DOHH2 (cell line): ENCODE results near the gene SNAPC1.
A peak's percentile ranks its signal among the peaks of the same experiment; 100 is the strongest.
"Not testable (repeated sequence)": the region's sequence is repeated elsewhere in the genome, so short reads cannot be mapped to it uniquely, and the experiment has no call there.

Experiments used
- H3F3A ChIP-seq: fragments of 200-600 bp; sonication (generic), shearing (Covaris generic); 2 replicates; pipeline ENCODE4 v1.6.0; 2016; ENCODE audit warnings: antibody characterized with exemption, mild to moderate bottlenecking; ENCODE audit not compliant: control insufficient read depth, insufficient read depth
- H3K27ac ChIP-seq: fragments of 200-600 bp; sonication (generic); 2 replicates; pipeline ENCODE4 v1.5.1; 2014; ENCODE audit warnings: low read depth, mild to moderate bottlenecking, low read length, moderate library complexity
- H3K27me3 ChIP-seq: fragments of 200-600 bp; sonication (generic); 2 replicates; pipeline ENCODE4 v1.6.1; 2014; ENCODE audit warnings: mild to moderate bottlenecking, low read length, mixed read lengths; ENCODE audit not compliant: control insufficient read depth
- H3K36me3 ChIP-seq: fragments of 200-600 bp; sonication (generic); 2 replicates; pipeline ENCODE4 v1.6.1; 2014; ENCODE audit warnings: mild to moderate bottlenecking, low read length, moderate library complexity, mixed read lengths; ENCODE audit not compliant: control insufficient read depth
- H3K4me1 ChIP-seq: fragments of 200-600 bp; sonication (generic); 2 replicates; pipeline ENCODE4 v1.6.1; 2014; ENCODE audit warnings: mild to moderate bottlenecking, low read length, mixed read lengths; ENCODE audit not compliant: control insufficient read depth
- H3K4me2 ChIP-seq: fragments of 200-600 bp; sonication (generic); 2 replicates; pipeline ENCODE4 v1.6.0; 2014; ENCODE audit warnings: mild to moderate bottlenecking, low read length, moderate library complexity
- H3K4me3 ChIP-seq: fragments of 200-600 bp; sonication (generic); 2 replicates; pipeline ENCODE4 v1.5.1; 2014; ENCODE audit warnings: mild to moderate bottlenecking, low read length, mixed read lengths
- H3K79me2 ChIP-seq: fragments of 200-600 bp; sonication (generic); 2 replicates; pipeline ENCODE4 v1.6.1; 2014; ENCODE audit warnings: mild to moderate bottlenecking, low read length, mixed read lengths; ENCODE audit not compliant: control insufficient read depth
- H3K9me2 ChIP-seq: fragments of 200-600 bp; sonication (generic); replicated peaks from 2 replicates; pipeline ENCODE4 v1.6.1; 2014; ENCODE audit warnings: mild to moderate bottlenecking, low read length, mixed read lengths; ENCODE audit not compliant: control insufficient read depth
- H3K9me3 ChIP-seq: fragments of 200-600 bp; sonication (generic); 2 replicates; pipeline ENCODE4 v1.6.1; 2014; ENCODE audit warnings: antibody characterized with exemption, low read length, mixed read lengths; ENCODE audit not compliant: control insufficient read depth, insufficient read depth
- H4K20me1 ChIP-seq: fragments of 200-600 bp; sonication (generic); 2 replicates; pipeline ENCODE4 v1.6.0; 2014; ENCODE audit warnings: low read depth, mild to moderate bottlenecking, antibody characterized with exemption, low read length, moderate library complexity; ENCODE audit not compliant: control insufficient read depth, insufficient read depth
- EZH2phosphoT487 ChIP-seq: fragments of 200-600 bp; sonication (generic); IDR thresholded peaks from 2 replicates; pipeline ENCODE4 v1.6.1; 2017; ENCODE audit warnings: borderline replicate concordance, mild to moderate bottlenecking, antibody characterized with exemption, low read length, moderate library complexity, mixed read lengths
- TF ChIP-seq, protein P1 (sequence below): fragments of 200-600 bp; sonication (generic); IDR thresholded peaks from one replicate; pipeline ENCODE4 v1.5.1; 2014; ENCODE audit warnings: antibody characterized with exemption, mild to moderate bottlenecking, low read depth, low read length; ENCODE audit not compliant: poor library complexity, severe bottlenecking

The SNAPC1 gene

DNA sequence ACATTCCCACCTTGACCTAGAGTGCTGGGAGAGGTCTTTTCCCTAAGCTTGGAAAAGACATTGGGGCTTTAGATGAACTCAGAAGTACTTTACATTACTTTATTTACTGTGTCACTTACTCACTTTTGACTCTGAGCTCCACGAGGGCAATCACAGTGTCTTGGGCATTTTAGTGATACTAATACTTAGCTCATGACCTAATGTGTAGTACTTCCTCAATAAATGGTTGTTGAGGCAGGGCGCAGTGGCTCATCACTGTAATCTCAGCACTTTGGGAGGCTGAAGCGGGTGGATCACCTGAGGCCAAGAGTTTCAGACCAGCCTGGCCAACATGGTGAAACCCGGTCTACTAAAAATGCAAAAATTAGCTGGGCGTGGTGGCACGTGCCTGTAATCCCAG, 19.8 kb upstream of the SNAPC1 start:
- Histone ChIP-seq H3K9me2 (no peaks in the 10 kb centered on the region), H3K27me3 (no peaks in the 10 kb centered on the region), H3F3A (peaks cover 39% of the 10 kb centered on the region), H3K4me1 (peaks cover 36% of the 10 kb centered on the region), H3K79me2 (peaks cover 85% of the 10 kb centered on the region), H4K20me1 (peaks cover 3% of the 10 kb centered on the region; the same call in 1 of the 2 replicates), H3K4me2 (no peak overlapping the region), H3K9me3 (no peaks in the 10 kb centered on the region), H3K36me3 (peaks cover 94% of the 10 kb centered on the region), H3K4me3 (no peak overlapping the region), H3K27ac (no peak overlapping the region)
- TF ChIP-seq, protein P1, sequence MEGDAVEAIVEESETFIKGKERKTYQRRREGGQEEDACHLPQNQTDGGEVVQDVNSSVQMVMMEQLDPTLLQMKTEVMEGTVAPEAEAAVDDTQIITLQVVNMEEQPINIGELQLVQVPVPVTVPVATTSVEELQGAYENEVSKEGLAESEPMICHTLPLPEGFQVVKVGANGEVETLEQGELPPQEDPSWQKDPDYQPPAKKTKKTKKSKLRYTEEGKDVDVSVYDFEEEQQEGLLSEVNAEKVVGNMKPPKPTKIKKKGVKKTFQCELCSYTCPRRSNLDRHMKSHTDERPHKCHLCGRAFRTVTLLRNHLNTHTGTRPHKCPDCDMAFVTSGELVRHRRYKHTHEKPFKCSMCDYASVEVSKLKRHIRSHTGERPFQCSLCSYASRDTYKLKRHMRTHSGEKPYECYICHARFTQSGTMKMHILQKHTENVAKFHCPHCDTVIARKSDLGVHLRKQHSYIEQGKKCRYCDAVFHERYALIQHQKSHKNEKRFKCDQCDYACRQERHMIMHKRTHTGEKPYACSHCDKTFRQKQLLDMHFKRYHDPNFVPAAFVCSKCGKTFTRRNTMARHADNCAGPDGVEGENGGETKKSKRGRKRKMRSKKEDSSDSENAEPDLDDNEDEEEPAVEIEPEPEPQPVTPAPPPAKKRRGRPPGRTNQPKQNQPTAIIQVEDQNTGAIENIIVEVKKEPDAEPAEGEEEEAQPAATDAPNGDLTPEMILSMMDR = no peak
- TF ChIP-seq EZH2phosphoT487 = no peak

DNA sequence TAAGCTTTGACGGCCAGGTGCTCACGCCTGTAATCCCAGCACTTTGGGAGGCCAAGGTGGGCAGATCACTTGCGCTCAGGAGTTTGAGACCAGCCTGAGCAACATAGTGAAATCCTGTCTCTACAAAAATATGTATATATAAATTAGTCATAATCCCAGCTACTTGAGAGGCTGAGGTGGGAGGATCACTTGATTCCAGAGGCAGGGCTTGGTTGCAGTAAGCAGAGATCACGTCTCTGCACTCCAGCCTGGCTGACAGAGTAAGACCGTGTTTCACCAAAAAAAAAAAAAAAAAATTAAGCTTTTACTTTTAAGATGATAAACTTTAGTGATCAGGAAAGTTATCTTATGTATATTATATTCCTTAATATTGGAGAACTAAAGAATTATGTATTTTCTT, 18.0 kb upstream of the SNAPC1 start:
- Histone ChIP-seq H3F3A (peaks cover 56% of the 10 kb centered on the region), H3K4me1 (peaks cover 55% of the 10 kb centered on the region), H3K4me3 (no peak overlapping the region), H3K27me3 (no peaks in the 10 kb centered on the region), H3K9me2 (no peaks in the 10 kb centered on the region), H3K36me3 (peaks cover 94% of the 10 kb centered on the region), H3K79me2 (peaks cover 87% of the 10 kb centered on the region), H3K9me3 (no peaks in the 10 kb centered on the region), H3K27ac (no peak overlapping the region), H3K4me2 (no peak overlapping the region), H4K20me1 (peaks cover 3% of the 10 kb centered on the region; the same call in 1 of the 2 replicates)
- TF ChIP-seq, protein P1 = no peak
- no peak for TF ChIP-seq EZH2phosphoT487

DNA sequence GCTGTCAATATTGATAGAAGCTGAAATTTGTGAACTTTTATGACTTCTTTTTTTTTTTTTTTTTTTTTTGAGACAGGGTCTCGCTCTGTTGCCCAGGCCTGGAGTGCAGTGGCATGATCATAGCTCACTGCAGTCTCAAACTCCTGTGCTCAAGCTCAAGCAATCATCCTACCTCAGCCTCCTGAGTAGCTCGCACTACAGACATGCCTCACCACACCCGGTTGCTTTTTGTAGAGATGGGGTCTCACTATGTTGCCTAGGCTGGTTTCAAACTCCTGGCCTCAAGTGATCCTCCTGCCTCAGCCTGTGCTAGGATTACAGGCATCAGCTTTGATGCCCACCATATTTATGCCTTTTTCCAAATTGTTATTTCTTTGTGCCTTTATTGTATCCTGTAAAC, 15.9 kb upstream of the SNAPC1 start:
- Histone ChIP-seq H3K79me2 (peaks cover 93% of the 10 kb centered on the region), H3K4me1 (peaks cover 69% of the 10 kb centered on the region), H3K36me3 (peaks cover 94% of the 10 kb centered on the region), H3K4me2 (peak overlapping the region; percentile 88), H3K27ac (peak overlapping the region; percentile 40), H3F3A (peaks cover 67% of the 10 kb centered on the region), H3K4me3 (peak overlapping the region; percentile 84)
- H3K27me3 ChIP-seq, H3K9me2 ChIP-seq, H4K20me1 ChIP-seq, H3K9me3 ChIP-seq: not testable (repeated sequence)

DNA sequence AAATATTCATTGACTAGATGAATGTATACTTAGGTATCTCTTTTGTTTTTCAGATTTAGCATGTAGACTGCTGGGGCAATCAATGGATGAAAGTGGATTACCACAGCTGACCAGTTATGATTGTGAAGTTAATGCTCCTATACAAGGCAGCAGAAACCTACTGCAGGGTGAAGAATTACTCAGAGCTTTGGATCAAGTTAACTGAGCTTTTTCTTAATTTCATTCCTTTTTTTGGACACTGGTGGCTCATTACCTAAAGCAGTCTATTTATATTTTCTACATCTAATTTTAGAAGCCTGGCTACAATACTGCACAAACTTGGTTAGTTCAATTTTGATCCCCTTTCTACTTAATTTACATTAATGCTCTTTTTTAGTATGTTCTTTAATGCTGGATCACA, 15.3 kb upstream of the SNAPC1 start:
- peaks cover 90% of the 10 kb centered on the region for H3K36me3 ChIP-seq
- no peaks in the 10 kb centered on the region for H3K9me2 ChIP-seq
- H3F3A ChIP-seq = peaks cover 67% of the 10 kb centered on the region
- H3K27me3 ChIP-seq = no peaks in the 10 kb centered on the region
- TF ChIP-seq, protein P1 = no peak
- no peak for TF ChIP-seq EZH2phosphoT487
- peaks cover 89% of the 10 kb centered on the region for H3K79me2 ChIP-seq
- peak overlapping the region; percentile 40 for H3K27ac ChIP-seq
- H3K4me2 ChIP-seq = peak overlapping the region; percentile 88
- peaks cover 3% of the 10 kb centered on the region; the same call in 1 of the 2 replicates for H4K20me1 ChIP-seq
- no peaks in the 10 kb centered on the region for H3K9me3 ChIP-seq
- H3K4me3 ChIP-seq = peak overlapping the region; percentile 84
- peaks cover 75% of the 10 kb centered on the region for H3K4me1 ChIP-seq
